MCF 10A (cell line): Measurements from ENCODE around the gene DDX42. TPM values are rescaled to one million over a fixed set of nuclear protein-coding genes. Genes with fewer than 3 reads are reported as not detected.

Experiments
- Bru-seq: library from RNA; stranded (reverse); fragments of 400-500 nt; gene quantifications from one replicate; lab custom pipeline; 2021; lab: Mats Ljungman, UMichigan
- BruChase-seq, 2 experiments: library from RNA; stranded (reverse); fragments of 400-500 nt; gene quantifications; one replicate each; lab custom pipeline; 2021; lab: Mats Ljungman, UMichigan
- BruUV-seq: library from RNA; stranded (reverse); fragments of 400-500 nt; replicated peaks from 2 replicates; lab custom pipeline; 2021; lab: Mats Ljungman, UMichigan
- CTCF ChIA-PET: fragments of 300-600 bp; sonication (Branson Sonifier 250); formaldehyde crosslinking; extraction: SDS; loops from one replicate; lab custom pipeline; 2021; ENCODE audit warnings: antibody characterized with exemption, inconsistent platforms; lab: Yijun Ruan, JAX
- POLR2A ChIA-PET: fragments of 300-600, 350-650 bp; sonication (Branson Sonifier 250); formaldehyde crosslinking; extraction: SDS; loops from one replicate; lab custom pipeline; 2020; ENCODE audit warnings: antibody characterized with exemption, inconsistent platforms; lab: Yijun Ruan, JAX
- DNase-seq: peaks from one replicate; pipeline ENCODE4 v3.0.0-alpha.2; 2018; ENCODE audit not compliant: unreplicated experiment
- H3K27ac Mint-ChIP-seq: one replicate; pipeline ENCODE4 v1.8.0; 2022; ENCODE audit warnings: mild to moderate bottlenecking, low read depth, mixed read lengths; ENCODE audit not compliant: unreplicated experiment
- H3K27me3 Mint-ChIP-seq: one replicate; pipeline ENCODE4 v1.8.0; 2022; ENCODE audit warnings: mixed read lengths; ENCODE audit not compliant: insufficient read depth, unreplicated experiment
- H3K36me3 Mint-ChIP-seq: one replicate; pipeline ENCODE4 v1.8.0; 2022; ENCODE audit warnings: mild to moderate bottlenecking, moderate library complexity, mixed read lengths; ENCODE audit not compliant: insufficient read depth, unreplicated experiment
- H3K4me1 Mint-ChIP-seq: one replicate; pipeline ENCODE4 v1.8.0; 2022; ENCODE audit warnings: mixed read lengths; ENCODE audit not compliant: insufficient read depth, unreplicated experiment
- H3K4me3 Mint-ChIP-seq: one replicate; pipeline ENCODE4 v1.8.0; 2022; ENCODE audit warnings: mild to moderate bottlenecking, moderate library complexity, mixed read lengths; ENCODE audit not compliant: unreplicated experiment
- H3K9me3 Mint-ChIP-seq: one replicate; pipeline ENCODE4 v1.8.0; 2022; ENCODE audit warnings: mixed read lengths; ENCODE audit not compliant: unreplicated experiment
- CTCF ChIP-seq: fragments of 200-600 bp; IDR thresholded peaks from one replicate; pipeline ENCODE4 v1.8.0; 2022; ENCODE audit warnings: antibody characterized with exemption, mild to moderate bottlenecking; ENCODE audit not compliant: unreplicated experiment
- intact Hi-C: fragments of 100-400 bp; cut with micrococcal nuclease; formaldehyde crosslinking; loops from 2 replicates; pipeline ENCODE4 v1.14.1; 2022
- long read RNA-seq: library from polyadenylated mRNA; stranded (forward); transcript quantifications from one replicate; pipeline ENCODE4 v2.0.0, GENCODE V29; 2022
- total RNA-seq: library from RNA; stranded (reverse); gene quantifications from 2 replicates; pipeline ENCODE4 v1.2.3, GENCODE V29; 2022

Gene DDX42
- 137 and 144 TPM in 2 replicates for total RNA-seq
- percentile 89 among the genes with signal in this experiment for Bru-seq, nascent RNA
- BruChase-seq, experiment 1, labeled RNA remaining after a 6-hour chase: percentile 87 among the genes with signal in this experiment
- BruChase-seq, experiment 2, labeled RNA remaining after a 2-hour chase: percentile 92 among the genes with signal in this experiment
- long read RNA-seq, full-length matches to known transcripts: 45 of 56 reads
- long read RNA-seq, partial matches to known transcripts: 7 of 56 reads
- long read RNA-seq, other reads (novel, unspliced or antisense): 4 of 56 reads

- no TSS peak for BruUV-seq
- CTCF ChIA-PET: interaction anchor here (0.6 to 1.5 kb wide), 5 partner anchors 10 to 60 kb away, joined by 3 to 8 read pairs (median 4); partner anchors contain the start of gene FTSJ3
- Mint-ChIP-seq H3K27ac (peak within 1 kb of the TSS; percentile 100), H3K9me3 (no peaks in the 10 kb centered on the region), H3K36me3 (peaks cover 41% of the 10 kb centered on the region), H3K4me1 (peaks cover 30% of the 10 kb centered on the region), H3K4me3 (peak within 1 kb of the TSS; percentile 76), H3K27me3 (no peaks in the 10 kb centered on the region)
- TF ChIP-seq CTCF: no peak
- POLR2A ChIA-PET: interaction anchor here (0.6 to 11.5 kb wide), 36 partner anchors 9 to 897 kb away, joined by 3 to 211 read pairs (median 7); partner anchors contain the start of genes DDX5, FTSJ3, MAP3K3 and PSMC5
- intact Hi-C loops: loop anchor here (2.0 kb wide), 1 partner anchor 52 kb away; the partner anchor contains the start of genes FTSJ3 and PSMC5
- DNase-seq: peak; percentile 57
Observed at GRCh38 chr17:63774141-63774968, at the start of gene DDX42. Gene DDX42 (plus strand): TSS chr17:63774170. CDS start chr17:63787050, 12,880 bp downstream.

GRCh38 chr17:63735691-63736090 is 38.3 kb upstream of the DDX42 start:
- no peaks in the 10 kb centered on the region for H3K27me3 Mint-ChIP-seq
- no peaks in the 10 kb centered on the region for H3K9me3 Mint-ChIP-seq
- no peak overlapping the region for H3K27ac Mint-ChIP-seq
- CTCF ChIA-PET: no interaction called here
- intact Hi-C loops: no loop called here
- no peak for DNase-seq
- BruUV-seq: no TSS peak
- no peak overlapping the region for H3K4me3 Mint-ChIP-seq
- POLR2A ChIA-PET: interaction anchor here (0.7 kb wide), 2 partner anchors 114 to 1109 kb away, joined by 3 read pairs; partner anchors contain the start of gene MAP3K3
- H3K36me3 Mint-ChIP-seq: peaks cover 13% of the 10 kb centered on the region
- no peaks in the 10 kb centered on the region for H3K4me1 Mint-ChIP-seq
- TF ChIP-seq CTCF: no peak

- Mint-ChIP-seq H3K27ac (peak overlapping the region; percentile 87), H3K4me1 (no peaks in the 10 kb centered on the region), H3K36me3 (peaks cover 21% of the 10 kb centered on the region), H3K9me3 (no peaks in the 10 kb centered on the region), H3K4me3 (peak overlapping the region; percentile 89), H3K27me3 (no peaks in the 10 kb centered on the region)
- ChIA-PET POLR2A (interaction anchor here (0.6 to 2.6 kb wide), 27 partner anchors 8 to 1675 kb away, joined by 3 to 63 read pairs (median 3); partner anchors contain the start of genes CCDC47, CEP95, DDX42 and DDX5), CTCF (interaction anchor here (0.7 to 1.0 kb wide), 3 partner anchors 94 to 132 kb away, joined by 3 to 5 read pairs (median 3); no protein-coding TSS in a partner anchor)
- no peak for TF ChIP-seq CTCF
- intact Hi-C loops: loop anchor here (2.0 kb wide), 2 partner anchors 32 to 118 kb away; partner anchors contain the start of genes CCDC47 and MAP3K3
- BruUV-seq: TSS peak; percentile 43
- peak; percentile 47 for DNase-seq
Observed at GRCh38 chr17:63740464-63741142, 33.4 kb upstream of the DDX42 start.
